ENCODE results near the gene CHRNA4.

The CHRNA4 gene

DNA sequence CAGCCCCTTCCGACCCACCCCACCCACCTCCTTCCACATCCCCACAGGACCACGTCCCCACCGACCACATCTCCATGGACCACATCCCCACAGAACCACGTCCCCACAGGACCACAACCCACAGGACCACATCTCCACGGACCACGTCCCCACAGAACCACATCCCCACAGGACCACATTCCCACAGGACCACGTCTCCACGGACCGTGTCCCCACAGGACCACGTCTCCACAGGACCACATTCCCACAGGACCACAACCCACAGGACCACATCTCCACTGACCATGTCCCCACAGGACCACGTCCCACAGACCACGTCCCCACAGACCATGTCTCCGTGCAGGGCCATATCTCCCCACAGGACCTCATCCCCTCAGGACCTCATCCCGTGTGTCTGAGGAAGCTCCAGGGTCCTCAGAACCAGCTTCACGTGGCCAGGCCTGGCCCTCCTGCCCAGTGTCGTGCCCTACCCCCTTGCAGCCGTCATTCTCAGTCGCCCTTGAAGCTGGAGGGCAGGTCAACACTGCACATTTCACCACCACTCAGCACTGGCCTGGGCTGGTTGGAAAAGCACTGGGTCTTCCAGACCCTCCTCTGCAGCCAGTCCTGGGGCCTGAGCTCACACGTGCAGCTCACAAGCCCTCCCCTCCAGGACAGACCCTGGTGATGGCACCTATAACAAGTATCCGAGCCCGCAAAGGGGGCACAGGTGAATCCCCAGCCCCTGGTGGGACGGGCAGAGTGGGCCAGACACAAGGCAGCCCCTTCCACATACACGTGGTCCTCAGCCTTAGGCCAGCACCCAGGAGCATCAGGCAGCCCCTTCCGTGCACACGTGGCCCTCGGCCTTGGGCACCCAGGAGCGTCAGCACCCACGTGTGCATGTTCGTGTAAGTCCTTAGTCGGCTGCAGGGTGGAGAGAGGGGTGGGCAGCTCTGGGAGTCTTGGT, 3.9 kb downstream of the CHRNA4 start:
- Histone ChIP-seq H3K36me3 (ENCODE audit: control insufficient read depth, low read depth, low read length) (no peaks in the 10 kb centered on the region), H3K27me3 (ENCODE audit: control insufficient read depth, insufficient read depth, low read length) (peaks cover 21% of the 10 kb centered on the region), H3K9ac (ENCODE audit: low read length) (no peak overlapping the region), H3K27ac (ENCODE audit: low read length) (no peak overlapping the region), H3K9me3 (ENCODE audit: control insufficient read depth, low read depth, low read length) (no peaks in the 10 kb centered on the region), H3K4me3 (ENCODE audit: low read length) (no peak overlapping the region), H3K4me1 (ENCODE audit: control insufficient read depth, low read depth, low read length) (no peaks in the 10 kb centered on the region)

DNA sequence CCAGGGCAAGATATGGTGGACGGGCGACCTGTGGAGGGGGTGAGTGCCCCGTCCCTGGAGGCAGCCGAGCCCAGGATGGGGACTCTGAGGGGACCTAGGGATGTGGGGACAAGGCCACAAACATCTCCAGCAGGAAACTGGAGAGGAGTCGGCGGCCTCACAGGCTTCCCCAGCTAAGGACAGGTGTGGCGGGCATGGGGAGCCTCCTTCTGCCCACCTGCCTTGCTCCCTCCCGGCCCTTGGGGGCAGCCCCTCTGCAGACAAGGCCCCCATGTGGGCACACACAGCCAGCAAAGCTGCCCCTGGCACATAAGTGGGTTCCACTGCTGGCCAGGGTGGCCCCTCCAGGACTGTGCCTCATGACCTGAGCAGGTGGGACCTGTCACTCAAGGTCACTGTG, 4.6 kb downstream of the CHRNA4 start:
- Histone ChIP-seq H3K9ac (ENCODE audit: low read length) (no peak overlapping the region), H3K9me3 (ENCODE audit: control insufficient read depth, low read depth, low read length) (no peaks in the 10 kb centered on the region), H3K4me1 (ENCODE audit: control insufficient read depth, low read depth, low read length) (no peaks in the 10 kb centered on the region), H3K4me3 (ENCODE audit: low read length) (no peak overlapping the region), H3K27ac (ENCODE audit: low read length) (no peak overlapping the region), H3K27me3 (ENCODE audit: control insufficient read depth, insufficient read depth, low read length) (peaks cover 15% of the 10 kb centered on the region), H3K36me3 (ENCODE audit: control insufficient read depth, low read depth, low read length) (no peaks in the 10 kb centered on the region)

DNA sequence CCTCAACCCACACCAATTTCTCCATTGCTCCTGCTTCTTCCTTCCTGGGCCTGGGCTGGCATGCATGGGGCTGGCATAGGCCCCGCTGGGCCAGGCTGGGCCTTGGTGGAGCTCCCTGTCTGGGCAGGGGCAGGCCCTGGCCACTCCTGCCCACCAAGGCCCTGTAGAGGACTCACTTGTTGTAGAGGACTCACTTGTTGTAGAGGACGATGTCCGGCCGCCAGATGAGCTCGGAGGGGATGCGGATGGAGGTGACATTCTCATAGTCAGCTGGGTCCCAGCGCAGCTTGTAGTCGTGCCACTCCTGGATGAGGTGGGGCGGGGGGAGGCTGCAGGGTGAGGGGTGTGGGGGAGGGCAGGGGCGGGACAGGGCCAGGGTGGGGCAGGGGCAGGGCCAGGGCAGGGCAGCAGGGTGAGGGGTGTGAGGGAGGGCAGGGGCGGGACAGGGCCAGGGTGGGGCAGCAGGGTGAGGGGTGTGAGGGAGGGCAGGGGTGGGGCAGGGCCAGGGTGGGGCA, 5.3 kb downstream of the CHRNA4 start:
- Histone ChIP-seq H3K36me3 (ENCODE audit: control insufficient read depth, low read depth, low read length) (no peaks in the 10 kb centered on the region), H3K4me1 (ENCODE audit: control insufficient read depth, low read depth, low read length) (no peaks in the 10 kb centered on the region), H3K27me3 (ENCODE audit: control insufficient read depth, insufficient read depth, low read length) (peaks cover 11% of the 10 kb centered on the region), H3K9ac (ENCODE audit: low read length) (no peak overlapping the region), H3K4me3 (ENCODE audit: low read length) (no peak overlapping the region), H3K27ac (ENCODE audit: low read length) (no peak overlapping the region), H3K9me3 (ENCODE audit: control insufficient read depth, low read depth, low read length) (no peaks in the 10 kb centered on the region)

DNA sequence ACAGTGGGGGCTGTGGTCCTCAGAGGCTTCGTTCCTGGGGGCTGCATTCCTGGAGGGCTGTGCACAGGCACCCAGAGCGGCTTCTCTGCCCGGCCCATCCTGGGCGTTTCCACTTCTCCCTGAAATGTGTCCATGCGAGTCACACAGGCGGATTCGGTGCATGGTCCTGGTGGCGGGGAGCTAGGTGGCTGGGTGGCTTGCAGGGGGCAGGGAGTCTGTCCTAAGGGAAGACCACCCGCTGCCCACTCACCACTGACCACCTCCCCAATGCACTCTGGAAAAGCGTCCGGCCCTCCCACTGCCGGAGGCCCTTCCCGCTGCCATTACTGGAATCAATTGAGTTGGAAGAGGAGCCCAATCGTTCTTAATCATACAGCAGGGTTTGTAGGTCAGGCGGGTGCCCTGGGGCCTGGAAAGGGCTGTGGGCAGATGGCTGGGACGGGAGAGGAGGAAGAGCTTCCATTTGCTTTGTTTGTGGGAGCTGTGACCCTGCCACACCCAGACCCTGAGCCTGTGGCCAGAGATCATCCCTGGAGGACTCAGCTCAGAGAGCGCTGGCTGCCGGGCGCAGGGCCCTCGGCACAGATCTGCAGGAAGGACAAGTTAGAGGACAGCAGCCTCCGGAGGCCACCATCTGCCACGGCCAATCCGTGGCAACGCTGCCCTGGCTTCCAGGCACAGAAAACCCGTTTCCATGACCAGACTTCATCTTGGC, 6.4 kb downstream of the CHRNA4 start:
- no peaks in the 10 kb centered on the region for H3K4me1 ChIP-seq (ENCODE audit: control insufficient read depth, low read depth, low read length)
- no peak overlapping the region for H3K4me3 ChIP-seq (ENCODE audit: low read length)
- no peak overlapping the region for H3K9ac ChIP-seq (ENCODE audit: low read length)
- H3K36me3 ChIP-seq (ENCODE audit: control insufficient read depth, low read depth, low read length) = no peaks in the 10 kb centered on the region
- H3K27me3 ChIP-seq (ENCODE audit: control insufficient read depth, insufficient read depth, low read length) = peaks cover under 1% of the 10 kb centered on the region
- no peak overlapping the region for H3K27ac ChIP-seq (ENCODE audit: low read length)
- H3K9me3 ChIP-seq (ENCODE audit: control insufficient read depth, low read depth, low read length) = no peaks in the 10 kb centered on the region

GRCh38 chr20:63352811-63353221, 8.3 kb downstream of the CHRNA4 start:
- Histone ChIP-seq H3K27me3 (ENCODE audit: control insufficient read depth, insufficient read depth, low read length) (no peaks in the 10 kb centered on the region), H3K4me3 (ENCODE audit: low read length) (no peak overlapping the region), H3K9me3 (ENCODE audit: control insufficient read depth, low read depth, low read length) (no peaks in the 10 kb centered on the region), H3K36me3 (ENCODE audit: control insufficient read depth, low read depth, low read length) (no peaks in the 10 kb centered on the region), H3K27ac (ENCODE audit: low read length) (no peak overlapping the region), H3K4me1 (ENCODE audit: control insufficient read depth, low read depth, low read length) (no peaks in the 10 kb centered on the region), H3K9ac (ENCODE audit: low read length) (no peak overlapping the region)

GRCh38 chr20:63351811-63352591, 9.1 kb downstream of the CHRNA4 start:
- Histone ChIP-seq H3K27ac (ENCODE audit: low read length) (no peak overlapping the region), H3K9me3 (ENCODE audit: control insufficient read depth, low read depth, low read length) (no peaks in the 10 kb centered on the region), H3K4me3 (ENCODE audit: low read length) (no peak overlapping the region), H3K9ac (ENCODE audit: low read length) (no peak overlapping the region), H3K4me1 (ENCODE audit: control insufficient read depth, low read depth, low read length) (no peaks in the 10 kb centered on the region), H3K27me3 (ENCODE audit: control insufficient read depth, insufficient read depth, low read length) (no peaks in the 10 kb centered on the region), H3K36me3 (ENCODE audit: control insufficient read depth, low read depth, low read length) (no peaks in the 10 kb centered on the region)

- Histone ChIP-seq H3K9me3 (ENCODE audit: control insufficient read depth, low read depth, low read length) (no peaks in the 10 kb centered on the region), H3K36me3 (ENCODE audit: control insufficient read depth, low read depth, low read length) (no peaks in the 10 kb centered on the region), H3K9ac (ENCODE audit: low read length) (no peak overlapping the region)
These were observed 9.8 kb downstream of the CHRNA4 start for GRCh38 chr20:63351326-63351700.

DNA sequence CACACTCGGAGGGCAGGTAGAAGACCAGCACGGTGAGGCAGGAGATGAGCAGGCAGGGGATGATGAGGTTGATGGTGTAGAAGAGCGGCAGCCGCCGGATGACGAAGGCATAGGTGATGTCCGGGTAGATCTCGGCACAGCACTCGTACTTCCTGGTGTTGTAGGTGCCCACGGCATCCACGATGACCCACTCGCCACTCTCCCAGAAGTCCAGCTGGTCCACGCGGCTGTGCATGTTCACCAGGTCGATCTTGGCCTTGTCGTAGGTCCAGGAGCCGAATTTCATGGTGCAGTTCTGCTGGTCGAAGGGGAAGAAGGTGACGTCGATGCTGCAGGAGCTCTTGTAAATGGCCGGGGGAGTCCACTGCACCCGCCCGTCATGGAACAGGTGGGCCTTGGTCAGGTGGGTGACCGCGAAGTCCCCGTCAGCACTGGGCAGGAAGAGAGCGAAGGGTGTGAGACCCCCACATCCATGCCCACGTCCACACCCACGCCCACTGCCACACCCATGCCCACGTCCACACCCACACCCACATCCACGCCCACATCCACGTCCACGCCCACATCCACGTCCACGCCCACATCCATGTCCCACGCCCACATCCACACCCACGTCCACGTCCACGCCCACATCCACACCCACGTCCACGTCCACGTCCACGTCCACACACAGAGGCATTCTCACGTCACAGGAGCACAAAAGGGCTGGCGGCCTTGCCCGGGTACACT, 10.4 kb downstream of the CHRNA4 start:
- Histone ChIP-seq H3K36me3 (ENCODE audit: control insufficient read depth, low read depth, low read length) (no peaks in the 10 kb centered on the region), H3K27ac (ENCODE audit: low read length) (no peak overlapping the region), H3K4me1 (ENCODE audit: control insufficient read depth, low read depth, low read length) (no peaks in the 10 kb centered on the region), H3K9ac (ENCODE audit: low read length) (no peak overlapping the region), H3K9me3 (ENCODE audit: control insufficient read depth, low read depth, low read length) (no peaks in the 10 kb centered on the region), H3K4me3 (ENCODE audit: low read length) (no peak overlapping the region), H3K27me3 (ENCODE audit: control insufficient read depth, insufficient read depth, low read length) (no peaks in the 10 kb centered on the region)

More at GRCh38 chr20:63351326-63351700, 9.8 kb downstream of the CHRNA4 start:
- H3K27ac ChIP-seq (ENCODE audit: low read length) = no peak overlapping the region
- H3K4me1 ChIP-seq (ENCODE audit: control insufficient read depth, low read depth, low read length) = no peaks in the 10 kb centered on the region
- no peaks in the 10 kb centered on the region for H3K27me3 ChIP-seq (ENCODE audit: control insufficient read depth, insufficient read depth, low read length)
- no peak overlapping the region for H3K4me3 ChIP-seq (ENCODE audit: low read length)

GRCh38 chr20:63350196-63350595, 11.0 kb downstream of the CHRNA4 start:
- Histone ChIP-seq H3K36me3 (ENCODE audit: control insufficient read depth, low read depth, low read length) (no peaks in the 10 kb centered on the region), H3K9me3 (ENCODE audit: control insufficient read depth, low read depth, low read length) (no peaks in the 10 kb centered on the region), H3K4me3 (ENCODE audit: low read length) (no peak overlapping the region), H3K9ac (ENCODE audit: low read length) (no peak overlapping the region), H3K27me3 (ENCODE audit: control insufficient read depth, insufficient read depth, low read length) (no peaks in the 10 kb centered on the region), H3K4me1 (ENCODE audit: control insufficient read depth, low read depth, low read length) (no peaks in the 10 kb centered on the region), H3K27ac (ENCODE audit: low read length) (no peak overlapping the region)

GRCh38 chr20:63349516-63349895, 11.6 kb downstream of the CHRNA4 start:
- Histone ChIP-seq H3K9me3 (ENCODE audit: control insufficient read depth, low read depth, low read length) (no peaks in the 10 kb centered on the region), H3K36me3 (ENCODE audit: control insufficient read depth, low read depth, low read length) (no peaks in the 10 kb centered on the region), H3K4me1 (ENCODE audit: control insufficient read depth, low read depth, low read length) (no peaks in the 10 kb centered on the region), H3K9ac (ENCODE audit: low read length) (no peak overlapping the region), H3K27ac (ENCODE audit: low read length) (no peak overlapping the region), H3K4me3 (ENCODE audit: low read length) (no peak overlapping the region), H3K27me3 (ENCODE audit: control insufficient read depth, insufficient read depth, low read length) (no peaks in the 10 kb centered on the region)
